RPMI7951 (cell line): Measurements from ENCODE around the gene CTSD. TPM values are rescaled to one million over a fixed set of nuclear protein-coding genes. Genes with fewer than 3 reads are reported as not detected.

Source experiments
- DNase-seq: peaks from one replicate; pipeline ENCODE4 v3.0.0-alpha.2; 2012; ENCODE audit warnings: low read depth
- total RNA-seq: library from RNA; depleted of rRNA; stranded (reverse); fragments of >200 nt; shearing (Covaris generic); gene quantifications from 2 replicates; pipeline ENCODE4 v1.2.3, GENCODE V29; 2014

CTSD gene
- total RNA-seq, 1 experiment from 2014 or later: 383 TPM

DNA sequence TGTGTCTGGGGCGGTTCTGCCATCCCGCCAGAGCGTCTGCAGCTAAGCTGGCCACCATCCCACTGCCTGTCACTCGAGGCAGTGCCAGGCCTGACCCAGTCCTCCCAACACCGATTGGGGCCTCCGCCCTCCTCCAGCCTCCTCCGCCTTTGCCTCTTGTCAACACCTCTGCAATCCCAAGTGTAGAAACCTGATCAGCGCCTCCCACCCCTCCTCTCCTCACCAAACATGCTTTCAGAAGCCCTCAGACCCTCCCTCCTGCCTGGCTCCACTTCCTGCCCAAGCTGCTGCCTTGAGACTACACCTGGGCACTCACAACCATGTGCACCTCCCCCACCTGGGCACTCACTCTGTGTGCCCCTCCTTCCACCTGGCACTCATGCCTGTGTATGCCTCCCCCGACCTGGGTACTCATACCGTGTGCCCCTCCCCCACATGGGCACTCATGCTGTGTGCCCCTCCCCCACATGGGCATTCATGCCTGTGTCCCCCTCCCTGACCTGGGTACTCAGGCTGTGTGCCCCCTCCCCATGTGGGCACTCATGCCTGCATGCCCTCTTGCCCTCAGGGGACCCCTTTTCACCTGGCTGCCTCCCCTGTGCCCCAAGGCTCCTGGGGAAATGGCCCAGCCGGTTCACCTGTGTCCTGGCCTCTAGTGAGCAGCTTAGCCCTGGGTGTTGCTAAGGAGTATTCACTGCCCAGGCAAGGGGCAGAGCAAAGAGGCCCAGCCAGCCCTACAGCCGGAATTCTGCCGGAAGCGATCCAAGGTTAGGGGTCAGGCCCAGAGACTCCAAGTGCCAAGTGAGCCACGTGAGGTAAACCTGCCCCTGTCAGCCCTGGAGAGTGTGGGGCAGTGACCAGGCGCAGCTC, 7.8 kb downstream of the CTSD start:
- no peak for DNase-seq

DNA sequence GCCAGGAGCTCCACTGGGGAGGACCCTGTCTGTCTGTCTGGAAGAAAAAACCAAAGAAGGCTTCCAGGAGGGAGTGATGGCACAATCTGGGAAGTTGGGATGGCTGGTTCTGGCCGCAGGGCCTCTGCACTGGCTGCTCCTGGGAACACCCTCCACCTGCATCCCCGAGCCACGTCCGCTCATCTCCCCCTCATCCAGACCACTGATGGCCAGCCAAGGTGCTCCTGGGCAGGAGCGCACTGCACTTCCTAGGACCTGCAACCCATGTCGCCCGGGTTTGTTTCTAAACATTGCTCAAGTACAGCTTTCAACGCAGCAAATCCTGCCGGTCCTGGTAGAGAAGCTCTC, 8.4 kb downstream of the CTSD start:
- no peak for DNase-seq

DNA sequence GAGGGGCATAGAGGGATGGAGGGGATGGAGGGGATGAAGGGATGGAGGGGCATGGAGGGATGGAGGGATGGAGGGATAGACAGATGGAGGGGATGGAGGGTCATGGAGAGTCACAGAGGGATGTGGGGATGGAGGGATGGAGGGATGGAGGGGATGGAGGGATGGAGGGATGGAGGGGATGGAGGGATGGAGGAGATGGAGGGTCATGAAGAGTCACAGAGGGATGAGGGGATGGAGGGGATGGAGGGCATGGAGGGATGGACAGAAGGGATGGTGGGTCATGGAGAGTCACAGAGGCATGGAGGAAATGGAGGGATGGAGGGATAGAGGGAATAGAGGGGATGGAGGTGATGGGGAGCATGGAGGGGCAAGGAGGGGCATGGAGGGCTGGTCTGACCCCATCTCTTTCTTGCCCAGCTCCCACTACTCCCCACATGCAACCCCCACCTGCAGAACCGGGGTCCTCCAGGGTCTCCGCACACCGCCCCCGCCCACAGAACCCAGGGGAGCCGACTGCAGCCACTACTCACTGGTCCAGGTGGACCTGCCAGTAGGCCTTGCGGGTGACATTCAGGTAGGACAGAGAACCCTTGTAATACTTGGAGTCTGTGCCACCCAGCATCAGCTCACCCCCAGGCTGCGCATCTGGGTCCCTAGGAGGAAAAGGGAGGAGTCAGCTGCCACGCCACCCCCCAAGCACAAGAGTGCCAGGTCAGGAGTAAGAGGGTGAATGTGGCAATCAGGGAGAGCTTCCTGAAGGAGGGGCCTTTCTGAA, 9.2 kb downstream of the CTSD start:
- DNase-seq: no peak

DNA sequence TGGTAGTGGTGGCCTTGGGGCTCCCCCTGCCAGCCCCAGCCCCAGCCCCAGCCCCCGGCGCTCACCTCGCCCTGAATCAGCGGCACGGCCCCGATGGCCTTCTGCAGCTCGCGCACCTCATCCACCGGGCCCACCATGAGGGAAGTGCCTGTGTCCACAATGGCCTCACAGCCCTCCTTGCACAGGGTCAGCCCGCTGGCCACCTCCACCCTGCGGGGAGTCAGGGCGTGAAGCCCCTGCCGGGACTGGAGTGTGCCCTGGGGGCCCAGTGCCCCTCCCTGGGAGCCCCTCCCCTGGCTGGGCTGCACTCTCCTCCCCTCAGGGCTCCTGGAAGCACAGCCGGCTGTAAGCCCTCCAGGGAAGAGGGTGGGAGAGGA, 9.8 kb downstream of the CTSD start:
- no peak for DNase-seq

DNA sequence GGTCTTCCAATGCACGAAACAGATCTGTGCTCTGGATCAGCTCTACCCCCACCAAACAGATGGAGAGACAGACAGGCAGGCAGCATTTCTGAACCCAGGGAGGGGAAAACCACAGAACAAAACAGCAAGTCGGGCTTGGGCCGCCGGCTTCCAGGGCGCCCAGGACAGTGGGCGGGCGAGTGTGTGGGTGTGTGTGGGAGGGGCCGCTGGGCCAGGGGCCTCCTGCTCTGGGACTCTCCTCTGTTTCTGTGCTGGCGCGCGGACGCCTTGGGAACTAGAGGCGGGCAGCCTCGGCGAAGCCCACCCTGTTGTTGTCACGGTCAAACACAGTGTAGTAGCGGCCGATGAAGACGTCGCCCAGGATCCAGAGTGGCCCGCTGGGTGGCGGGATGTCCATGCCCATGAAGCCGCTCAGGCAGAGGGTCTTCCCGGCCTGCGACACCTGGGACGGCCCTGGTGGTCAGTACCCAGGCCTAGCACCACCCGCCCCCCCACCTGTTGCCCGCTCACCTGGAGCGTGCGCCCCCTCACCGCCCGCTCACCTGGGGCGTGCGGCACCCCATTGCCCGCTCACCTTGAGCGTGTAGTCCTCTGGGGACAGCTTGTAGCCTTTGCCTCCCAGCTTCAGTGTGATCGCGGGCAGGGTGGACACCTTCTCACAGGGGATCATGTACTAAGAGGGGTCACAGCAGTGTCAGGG, 10.3 kb downstream of the CTSD start:
- no peak for DNase-seq

DNA sequence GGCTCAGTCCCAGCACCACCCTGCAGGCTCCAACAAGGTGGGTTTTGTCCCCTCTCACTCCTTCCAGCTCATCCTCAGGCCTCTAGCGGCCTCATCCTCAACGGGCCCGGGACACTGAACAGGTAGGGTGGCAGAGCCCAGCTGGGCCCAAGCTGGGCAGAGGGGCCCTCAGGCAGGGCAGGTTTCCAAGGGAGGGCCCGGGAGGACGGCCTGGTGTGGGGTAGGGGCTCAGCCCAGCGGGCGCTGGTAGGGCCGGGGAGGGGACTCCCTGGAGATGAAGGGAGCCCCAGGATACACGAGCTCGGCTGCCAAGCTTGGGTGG, 10.9 kb downstream of the CTSD start:
- no peak for DNase-seq

DNA sequence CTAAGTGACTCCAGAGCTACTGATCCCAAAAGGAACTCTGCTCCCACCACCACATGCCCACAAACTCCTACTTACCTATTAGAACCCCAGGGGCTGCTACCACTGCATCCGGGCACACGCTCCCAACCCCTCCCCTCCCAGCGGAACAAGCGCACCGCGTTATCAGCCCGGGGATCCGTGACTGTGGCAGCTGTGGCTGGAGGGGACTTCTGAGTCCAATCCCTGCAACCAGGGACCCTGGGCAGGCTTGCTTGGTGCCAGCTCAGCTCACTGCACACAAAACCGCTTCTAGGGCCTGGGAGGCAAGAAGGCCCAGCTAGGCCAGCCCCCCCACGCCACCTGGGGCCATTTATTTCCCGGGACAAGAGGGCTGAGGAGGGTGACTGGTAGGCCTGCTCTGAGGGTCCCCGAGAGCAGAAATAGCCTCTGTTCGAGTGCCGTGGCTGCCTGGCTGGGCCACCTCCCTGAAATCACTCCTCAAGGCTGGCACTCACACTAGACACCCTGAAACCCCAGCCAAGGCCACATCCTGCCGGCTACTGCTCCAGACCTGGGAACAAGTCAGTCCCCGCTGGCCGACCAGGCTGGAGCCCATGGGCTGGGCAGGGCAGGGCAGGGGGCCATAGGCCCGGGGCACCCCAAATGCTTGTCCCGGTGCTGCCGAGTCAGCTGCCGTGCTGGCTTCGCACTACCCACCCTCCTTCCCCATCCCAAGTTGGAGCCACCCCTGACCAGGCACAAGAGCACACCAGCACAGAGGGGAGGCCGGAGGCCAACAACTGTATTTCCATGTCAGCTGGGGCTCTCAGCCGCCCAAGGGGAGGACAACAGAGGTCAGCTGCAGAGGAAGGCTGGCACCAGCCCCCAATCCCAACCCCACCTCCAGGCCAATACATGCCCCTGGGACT, 11.5 kb downstream of the CTSD start:
- no peak for DNase-seq

DNA sequence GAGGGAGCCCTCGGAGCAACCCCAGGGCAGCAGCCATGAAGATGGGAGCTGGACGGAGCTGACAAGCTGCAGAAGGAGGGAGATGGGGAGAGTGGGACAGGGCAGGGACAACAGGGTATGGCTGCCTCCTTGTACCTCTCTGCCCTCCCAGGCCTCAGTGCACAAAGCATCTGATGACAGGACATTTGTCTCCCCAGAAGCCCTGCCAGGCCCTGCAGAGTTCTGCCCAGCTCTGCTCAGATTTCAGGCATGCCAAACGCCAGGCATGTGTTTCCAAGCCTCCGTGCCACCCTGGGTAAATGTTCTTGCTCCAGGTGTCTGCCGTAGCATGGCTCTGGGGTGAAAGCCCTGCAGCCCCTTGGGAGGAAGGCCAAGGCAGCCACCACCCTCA, 12.2 kb downstream of the CTSD start:
- no peak for DNase-seq

DNA sequence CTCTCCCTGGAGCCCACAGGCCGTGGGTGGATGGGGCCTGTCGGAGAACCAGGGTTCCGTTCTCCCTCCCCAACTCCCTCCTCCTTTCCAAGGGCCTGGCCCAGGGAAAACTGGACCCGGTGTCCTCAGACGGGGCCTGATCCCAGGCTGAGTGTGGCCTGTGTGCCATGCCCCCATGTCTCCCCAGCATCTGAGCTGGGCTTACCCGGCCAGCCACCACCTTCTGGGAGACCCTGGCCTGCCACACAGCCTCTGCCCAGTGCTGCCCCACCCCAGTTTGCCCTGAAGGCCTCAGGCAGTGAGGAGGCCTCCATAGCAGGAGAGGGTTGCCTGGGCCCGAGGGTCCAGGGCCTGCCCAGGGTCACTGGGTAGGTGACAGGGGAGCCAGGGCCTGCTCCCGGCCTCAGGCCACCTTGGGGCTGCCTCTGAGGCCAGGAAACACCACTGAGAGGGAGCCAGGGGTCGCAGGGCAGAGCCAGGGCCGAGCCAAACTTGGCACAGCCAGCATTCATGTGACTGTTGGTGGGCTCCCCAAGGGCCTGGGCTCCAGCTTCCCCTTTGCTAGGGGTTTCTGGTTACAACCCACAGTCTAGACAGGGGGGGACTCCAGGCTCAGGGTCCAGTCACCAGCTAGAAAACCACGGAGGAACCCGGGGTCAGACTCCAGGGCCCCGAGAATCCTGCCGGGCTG, 12.7 kb downstream of the CTSD start:
- DNase-seq: no peak

DNA sequence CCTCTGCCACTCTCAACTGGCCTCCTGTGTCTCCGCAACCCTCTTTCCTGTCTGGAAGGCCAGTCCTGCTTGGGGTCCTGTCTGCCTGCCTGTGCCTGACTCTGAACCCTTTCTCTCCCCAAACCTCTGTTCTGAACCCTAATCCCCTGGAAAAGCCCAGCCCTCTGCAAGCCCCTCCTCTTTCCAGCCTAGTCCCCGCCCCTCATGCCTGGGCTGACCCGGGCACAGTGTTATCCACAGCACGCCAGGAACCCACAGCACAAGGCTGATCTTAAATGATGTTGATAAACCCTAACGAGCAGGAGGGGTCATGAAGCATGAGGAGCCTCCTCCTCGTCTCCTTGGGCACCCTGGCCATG, 13.3 kb downstream of the CTSD start, which contains the start of gene IFITM10:
TSS of gene IFITM10 (minus strand) at position 115 of the 359 bp plus-strand sequence. CDS start 153 bp downstream, outside the sequence.
- DNase-seq: peak; percentile 63

DNA sequence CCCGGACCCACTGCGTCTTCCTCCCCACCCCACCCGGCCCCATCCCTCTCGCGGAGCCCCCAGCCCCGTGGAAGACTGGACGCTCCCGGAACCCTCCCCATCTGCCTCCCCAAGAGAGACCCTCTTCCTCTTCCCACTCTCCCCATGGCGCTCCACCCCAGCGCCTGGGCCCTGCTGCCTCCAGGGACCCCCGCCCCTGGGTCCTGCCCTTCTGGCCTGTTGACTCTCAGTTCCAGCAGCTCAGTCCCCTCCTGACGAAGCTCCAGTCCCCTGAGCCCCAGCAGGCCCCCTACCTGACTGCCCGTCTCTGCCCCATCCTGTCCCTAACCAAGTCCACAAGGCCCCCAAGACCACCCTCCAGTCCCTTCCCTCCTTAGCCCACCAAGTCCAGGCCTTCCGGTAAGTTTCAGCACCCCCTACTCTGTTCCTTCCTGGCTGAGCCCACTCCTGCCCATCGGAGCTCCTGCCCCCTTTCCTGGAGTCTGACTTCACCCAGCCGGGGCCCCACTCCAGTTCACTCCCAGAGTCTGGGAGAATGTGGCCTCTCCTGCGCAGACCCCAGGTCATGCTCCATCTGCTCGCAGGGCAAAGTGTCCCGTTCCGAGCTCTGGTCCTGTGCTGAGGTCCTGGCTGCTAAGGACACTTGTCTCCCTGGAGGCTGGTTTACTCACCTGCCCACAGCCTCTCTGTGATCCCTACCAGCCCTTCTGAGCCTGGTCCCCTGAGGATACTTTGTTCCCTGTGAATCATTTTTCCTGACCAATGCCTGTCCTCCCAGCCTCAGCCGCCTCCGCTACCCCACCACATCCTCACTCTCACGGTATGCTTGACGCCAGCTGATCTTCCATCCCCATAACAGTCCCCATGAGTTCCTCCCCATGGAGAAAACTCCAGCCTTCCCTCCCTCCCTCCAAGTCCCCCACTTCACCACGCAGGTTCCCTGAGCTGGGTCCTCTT, 14.1 kb downstream of the CTSD start:
- peak; percentile 93 for DNase-seq

DNA sequence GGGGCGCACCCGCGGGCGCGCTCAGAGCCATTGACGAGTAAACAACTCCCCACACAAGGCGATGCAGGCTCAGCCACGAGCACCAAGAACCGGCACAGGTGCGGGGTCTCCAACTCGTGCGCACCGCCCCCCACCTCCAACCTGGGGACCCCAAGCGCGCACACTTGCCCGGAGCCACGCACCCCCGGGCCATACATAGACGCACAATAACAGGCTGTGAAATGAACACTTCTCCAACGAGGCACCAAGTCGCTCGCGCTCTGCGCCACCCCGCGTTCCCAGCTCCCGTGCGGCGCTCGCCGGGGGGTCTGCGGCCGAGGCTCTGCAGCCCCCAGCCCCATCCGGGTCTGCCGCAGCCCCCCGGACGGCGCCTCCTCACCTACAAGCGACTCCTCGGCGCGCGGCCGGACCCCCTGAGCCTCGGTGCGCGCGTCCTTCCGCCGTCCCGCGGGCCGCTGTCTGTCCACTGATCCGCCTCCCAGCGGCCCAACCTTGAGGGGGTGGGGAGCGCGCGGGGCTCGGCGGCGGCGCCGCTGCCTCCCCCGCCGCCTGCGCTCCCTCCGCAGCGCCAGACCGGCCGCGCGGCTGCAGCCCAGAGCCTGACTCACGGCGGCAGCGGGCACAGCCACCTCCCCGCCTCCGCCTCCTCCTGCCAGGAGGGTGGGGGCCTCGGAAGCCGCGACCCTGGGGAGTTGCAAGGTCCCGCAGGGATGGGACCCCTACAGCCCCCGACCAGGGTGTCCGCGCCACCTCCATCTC, 14.9 kb downstream of the CTSD start:
- peak; percentile 60 for DNase-seq

DNA sequence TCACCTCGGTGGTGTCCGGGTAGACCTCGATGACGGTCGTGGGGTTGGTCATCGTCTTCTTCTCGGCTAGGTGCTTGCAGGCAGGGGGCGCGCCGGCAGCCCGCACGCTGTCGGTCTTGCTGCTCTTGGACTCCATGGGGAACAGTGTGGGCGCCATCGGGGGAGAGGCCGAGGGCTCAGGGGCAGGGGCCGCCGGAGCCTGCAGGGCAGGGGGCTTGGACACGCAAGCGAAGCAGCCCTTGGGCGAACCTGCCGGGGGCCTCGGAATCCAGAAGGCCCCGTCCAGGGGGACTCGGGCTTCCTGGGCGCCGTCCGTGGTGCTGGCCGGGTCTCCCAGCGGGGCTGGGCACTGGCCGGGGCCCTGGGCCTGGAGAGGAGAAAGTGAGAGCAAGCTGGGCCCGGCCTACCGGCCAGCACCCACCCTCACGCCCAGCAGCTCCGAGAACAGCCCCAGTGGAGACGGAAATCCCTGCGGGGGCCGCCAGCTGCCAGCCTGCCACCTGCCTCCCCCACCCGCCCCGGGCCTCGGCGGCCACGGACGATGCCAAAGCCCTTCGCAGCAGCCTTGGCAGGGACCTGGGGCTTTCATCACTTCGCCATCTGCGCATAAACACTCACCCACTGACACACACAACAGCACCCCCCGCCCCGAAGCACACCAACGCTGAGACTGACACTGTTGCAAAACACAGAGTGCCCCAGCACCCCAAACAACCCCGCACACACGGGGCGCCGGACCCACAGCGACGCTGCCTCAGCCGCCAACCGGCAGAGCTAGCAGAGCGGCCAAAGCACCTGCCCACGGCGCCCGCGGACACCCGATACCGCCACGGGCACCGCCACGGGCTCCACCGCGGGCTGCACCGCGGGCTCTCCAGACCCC, 15.7 kb downstream of the CTSD start:
- DNase-seq: no peak

DNA sequence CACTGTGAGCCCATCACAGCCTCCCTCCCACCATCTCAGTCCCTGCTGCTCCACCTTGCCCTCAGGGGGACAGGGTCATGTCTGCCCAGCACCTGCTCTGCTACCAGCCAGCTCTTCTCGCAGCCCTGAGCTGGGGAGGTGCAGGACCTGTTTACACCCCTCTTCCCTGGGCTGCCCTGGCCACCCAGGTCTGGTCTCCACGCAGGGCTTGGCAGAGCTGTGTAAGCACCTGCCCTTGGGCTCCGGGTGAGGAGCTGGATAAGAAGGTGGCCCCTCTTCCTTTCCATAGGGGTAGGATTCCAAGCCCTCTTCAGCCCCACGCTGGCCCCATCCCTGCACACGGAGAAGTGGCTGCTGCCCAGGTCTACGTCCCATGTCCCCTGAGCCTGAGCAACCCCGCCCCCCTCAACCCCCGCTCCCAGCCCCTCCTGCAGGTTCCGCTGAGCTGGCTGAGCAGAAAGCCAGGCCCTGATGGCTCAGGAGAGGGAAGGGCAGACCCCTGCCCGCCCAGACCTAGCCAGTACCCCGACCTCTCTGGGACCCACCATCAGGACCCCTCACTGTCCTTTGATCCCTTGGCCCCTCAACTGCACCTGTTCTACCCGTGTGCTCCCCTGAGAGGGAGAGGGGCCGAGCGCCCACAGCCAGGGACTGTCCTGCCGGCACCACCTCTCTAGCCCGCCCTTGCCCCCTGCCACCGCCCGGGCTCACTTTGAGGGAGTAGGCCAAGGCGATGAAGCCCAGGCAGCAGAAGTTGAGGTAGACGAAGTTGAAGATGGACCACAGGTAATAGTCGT, 16.6 kb downstream of the CTSD start:
- no peak for DNase-seq

DNA sequence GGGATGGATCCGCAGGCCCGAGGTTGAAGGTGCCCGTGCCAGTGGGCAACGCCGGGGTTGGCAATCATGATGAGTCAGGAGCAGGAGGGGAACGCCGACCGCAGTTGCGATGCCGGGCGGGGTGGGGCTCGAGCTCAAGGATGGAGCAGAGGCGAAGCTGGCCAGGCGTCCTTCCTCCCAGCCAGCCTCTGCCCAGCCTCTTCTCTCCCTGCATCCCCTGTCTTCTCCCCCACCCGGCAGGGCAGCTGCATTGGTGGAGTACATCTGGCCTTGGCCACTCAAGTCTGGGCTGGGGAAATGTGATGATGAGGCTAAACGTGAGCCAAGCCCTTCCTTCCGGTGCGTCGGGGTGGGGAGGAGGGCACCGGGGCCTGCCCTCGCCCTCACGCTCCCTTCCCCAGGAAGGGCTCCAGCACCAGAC, 17.2 kb downstream of the CTSD start:
- DNase-seq: peak; percentile 90

DNA sequence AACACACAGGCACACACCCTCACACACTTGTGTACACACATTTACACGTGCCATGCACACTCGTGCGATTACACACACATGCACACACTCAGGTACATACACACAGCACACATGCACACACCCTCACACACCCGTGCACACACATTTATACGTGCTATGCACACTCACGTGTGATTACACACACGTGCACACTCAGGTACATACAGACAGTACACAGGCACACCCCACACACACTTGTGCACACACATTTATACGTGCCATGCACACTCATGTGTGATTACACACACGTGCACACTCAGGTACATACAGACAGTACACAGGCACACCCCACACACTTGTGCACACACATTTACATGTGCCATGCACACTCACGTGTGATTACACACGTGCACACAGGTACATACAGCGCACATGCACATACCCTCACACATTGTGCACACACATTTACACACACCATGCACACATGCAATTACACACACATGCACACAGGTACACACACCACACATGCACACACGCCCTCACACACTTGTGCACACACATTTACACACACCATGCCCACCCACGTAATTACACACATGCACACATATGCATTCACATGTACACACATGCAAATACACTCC, 17.9 kb downstream of the CTSD start:
- no peak for DNase-seq
